Epithelial cell of esophagus (primary cell): ENCODE results near the gene CHD6.

ENCODE experiments used
- DNase-seq: peaks from one replicate; pipeline ENCODE4 v3.0.0; 2010; ENCODE audit warnings: low read depth
- H3K4me3 ChIP-seq: 2 replicates; pipeline ENCODE4 v1.5.1; 2011; ENCODE audit warnings: mild to moderate bottlenecking, low read length, control low read depth
- CTCF ChIP-seq: IDR thresholded peaks from 2 replicates; pipeline ENCODE4 v1.5.1; 2011; ENCODE audit warnings: low read depth, mild to moderate bottlenecking, low read length, control low read depth, inconsistent platforms; ENCODE audit not compliant: insufficient read depth; ENCODE audit errors: missing control alignments

CHD6 gene

GRCh38 chr20:41422953-41423352 lies 195.2 kb downstream of the CHD6 start:
- TF ChIP-seq CTCF, result no peak
- DNase-seq, result no peak
- no peak overlapping the region for H3K4me3 ChIP-seq

GRCh38 chr20:41418739-41419293 lies 199.4 kb downstream of the CHD6 start:
- no peak for TF ChIP-seq CTCF
- no peak overlapping the region for H3K4me3 ChIP-seq
- DNase-seq, result no peak

- no peak for TF ChIP-seq CTCF
- no peak overlapping the region for H3K4me3 ChIP-seq
- DNase-seq, result no peak
Measured at GRCh38 chr20:41418031-41418430, 200.1 kb downstream of the CHD6 start.

DNA sequence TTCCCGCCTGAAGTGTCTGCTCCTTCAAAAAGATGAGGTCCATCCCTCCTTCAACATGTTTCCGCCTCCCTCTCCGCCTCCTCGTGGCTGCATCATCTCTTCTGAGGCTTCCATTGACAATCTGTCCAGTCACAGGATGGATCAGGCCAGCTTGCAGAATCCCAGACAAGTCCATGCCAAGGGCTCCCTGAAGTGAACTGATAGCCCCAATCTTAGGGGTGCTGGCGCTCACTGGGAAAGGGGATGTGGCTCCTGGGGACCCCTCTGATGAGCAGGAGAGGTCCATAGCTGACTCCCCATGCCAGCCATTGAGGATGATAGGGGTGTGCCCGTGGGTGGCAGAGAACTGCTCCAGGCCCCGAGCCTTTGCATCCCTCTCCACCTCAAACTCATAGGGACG lies 203.0 kb downstream of the CHD6 start:
- no peak for TF ChIP-seq CTCF
- DNase-seq, result no peak
- H3K4me3 ChIP-seq, result no peak overlapping the region

GRCh38 chr20:41413169-41413568 lies 205.0 kb downstream of the CHD6 start:
- DNase-seq, result peak; percentile 17
- TF ChIP-seq CTCF, result no peak
- H3K4me3 ChIP-seq, result no peak overlapping the region

DNA sequence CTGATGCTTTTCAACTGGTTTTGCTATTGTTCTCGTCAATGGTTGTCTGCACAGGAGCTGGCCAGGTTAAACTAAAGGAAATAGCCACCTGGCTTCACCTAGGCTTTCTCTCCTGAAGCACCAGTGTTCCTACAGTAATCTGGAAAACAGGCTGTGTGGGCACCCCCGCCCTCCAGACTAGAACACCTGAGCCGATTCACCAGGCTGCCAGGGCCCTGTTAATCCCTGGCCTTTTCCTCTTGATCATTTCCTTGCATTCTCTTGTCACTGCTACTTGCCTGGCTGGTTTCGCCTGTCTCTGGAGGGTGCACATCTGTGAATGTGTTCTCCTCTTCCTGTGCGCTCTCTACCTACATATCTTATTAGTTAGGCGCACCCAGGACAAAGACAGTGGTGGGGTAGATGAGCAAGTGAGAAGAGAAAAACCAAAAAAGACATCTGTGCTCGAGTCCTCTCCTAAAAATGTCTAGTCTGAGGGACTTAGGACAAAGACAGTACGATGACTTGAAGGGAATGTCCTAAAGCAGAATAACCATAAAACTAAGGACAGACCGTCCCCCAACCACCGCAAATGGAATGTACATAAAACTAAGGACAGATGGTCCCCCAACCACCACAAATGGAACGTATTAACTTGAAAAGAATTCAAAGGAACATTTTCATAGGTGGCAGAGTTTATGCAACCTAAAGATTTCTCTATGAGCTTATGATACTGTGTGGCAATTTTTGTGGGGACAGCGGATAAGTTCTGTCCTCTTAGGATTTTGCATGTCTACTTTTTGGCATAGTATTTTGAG lies 205.7 kb downstream of the CHD6 start:
- no peak for TF ChIP-seq CTCF
- no peak overlapping the region for H3K4me3 ChIP-seq

More for the DNA sequence above, 205.7 kb downstream of the CHD6 start:
- DNase-seq, result peak; percentile 29
